ENCODE data around the gene MVK.

Gene MVK

DNA sequence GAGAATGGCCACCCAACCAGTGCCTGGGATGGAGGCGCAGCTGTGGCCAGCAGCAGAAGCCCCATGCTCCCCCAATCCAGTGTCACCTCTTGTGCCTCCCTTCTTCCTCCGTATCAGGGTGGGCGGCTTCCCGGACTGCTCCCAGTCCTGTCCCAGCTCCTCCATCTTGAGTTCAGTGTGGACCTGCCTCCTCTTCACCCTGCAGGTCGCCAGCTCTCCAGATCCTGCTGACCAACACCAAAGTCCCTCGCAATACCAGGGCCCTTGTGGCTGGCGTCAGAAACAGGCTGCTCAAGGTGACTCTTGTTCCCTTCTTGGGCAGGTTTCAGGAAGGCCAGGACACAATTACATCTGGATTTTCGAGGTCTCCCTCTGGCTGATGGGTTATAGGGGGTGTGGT, 17.0 kb downstream of the MVK start:
- Histone ChIP-seq H3K36me3 (ENCODE audit: control insufficient read depth, insufficient read depth, low read length) (peaks cover 80% of the 10 kb centered on the region), H3K27me3 (ENCODE audit: control insufficient read depth, insufficient read depth, low read length) (no peaks in the 10 kb centered on the region), H3K27ac (ENCODE audit: low read depth, low read length) (no peak overlapping the region), H3K9ac (ENCODE audit: low read length) (no peak overlapping the region), H3K4me3 (ENCODE audit: low read depth, low read length) (no peak overlapping the region), H3K4me1 (ENCODE audit: control insufficient read depth, insufficient read depth, low read length) (no peaks in the 10 kb centered on the region), H3K9me3 (ENCODE audit: control insufficient read depth, insufficient read depth, low read depth, low read length) (no peaks in the 10 kb centered on the region)

DNA sequence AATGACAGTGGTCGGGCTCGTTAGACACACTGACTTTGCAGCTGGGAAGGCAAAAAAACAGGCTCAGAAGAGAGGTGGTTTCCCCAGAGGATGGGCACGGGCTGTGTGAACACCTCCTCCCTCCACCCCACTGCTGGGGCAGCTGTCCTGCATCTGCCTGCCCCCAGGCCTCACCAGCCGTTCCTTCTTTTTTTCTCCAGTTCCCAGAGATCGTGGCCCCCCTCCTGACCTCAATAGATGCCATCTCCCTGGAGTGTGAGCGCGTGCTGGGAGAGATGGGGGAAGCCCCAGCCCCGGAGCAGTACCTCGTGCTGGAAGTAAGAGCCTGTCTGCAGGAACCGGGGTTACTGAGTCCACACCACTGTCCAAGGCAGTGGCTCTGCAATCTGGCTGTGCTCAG, 17.4 kb downstream of the MVK start:
- Histone ChIP-seq H3K4me3 (ENCODE audit: low read depth, low read length) (no peak overlapping the region), H3K4me1 (ENCODE audit: control insufficient read depth, insufficient read depth, low read length) (no peaks in the 10 kb centered on the region), H3K27ac (ENCODE audit: low read depth, low read length) (no peak overlapping the region), H3K9me3 (ENCODE audit: control insufficient read depth, insufficient read depth, low read depth, low read length) (no peaks in the 10 kb centered on the region), H3K9ac (ENCODE audit: low read length) (no peak overlapping the region), H3K27me3 (ENCODE audit: control insufficient read depth, insufficient read depth, low read length) (no peaks in the 10 kb centered on the region), H3K36me3 (ENCODE audit: control insufficient read depth, insufficient read depth, low read length) (peaks cover 82% of the 10 kb centered on the region)

DNA sequence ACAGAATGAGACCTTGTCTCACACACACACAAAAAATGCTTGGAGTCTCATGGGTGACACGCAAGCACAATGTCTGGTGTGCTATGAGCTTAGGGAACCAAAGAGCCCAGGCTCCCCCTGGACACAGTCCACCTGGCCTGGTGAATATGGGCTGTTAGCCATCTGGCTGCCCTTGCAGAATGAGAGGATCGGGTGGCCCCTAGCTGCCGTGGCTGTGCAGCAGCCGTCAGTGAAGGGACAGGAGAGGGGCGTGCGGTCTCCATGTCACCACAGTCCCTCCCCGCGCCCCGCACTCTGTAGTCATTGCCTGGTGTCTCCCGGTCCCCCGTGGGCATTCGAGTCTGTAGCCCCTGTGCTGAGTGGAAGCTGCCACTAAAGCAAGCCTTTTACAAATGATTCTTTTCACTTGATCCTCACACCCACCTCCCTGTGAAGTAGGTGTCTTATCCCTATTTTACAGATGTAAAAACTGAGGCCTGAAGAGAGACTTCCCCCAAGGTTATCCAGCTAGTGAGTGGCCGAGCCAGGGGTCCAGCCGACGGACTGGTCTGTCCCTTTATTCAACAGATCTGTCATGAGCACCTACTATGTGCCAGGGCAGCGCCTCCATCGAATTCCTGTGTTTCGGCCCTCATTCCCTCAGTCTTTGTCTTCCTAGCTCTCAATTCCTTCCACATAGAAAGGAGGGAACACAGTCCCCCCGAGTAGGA, 18.8 kb downstream of the MVK start:
- Histone ChIP-seq H3K27me3 (ENCODE audit: control insufficient read depth, insufficient read depth, low read length) (no peaks in the 10 kb centered on the region), H3K9me3 (ENCODE audit: control insufficient read depth, insufficient read depth, low read depth, low read length) (no peaks in the 10 kb centered on the region), H3K9ac (ENCODE audit: low read length) (no peak overlapping the region), H3K4me1 (ENCODE audit: control insufficient read depth, insufficient read depth, low read length) (no peaks in the 10 kb centered on the region), H3K27ac (ENCODE audit: low read depth, low read length) (no peak overlapping the region), H3K36me3 (ENCODE audit: control insufficient read depth, insufficient read depth, low read length) (peaks cover 75% of the 10 kb centered on the region), H3K4me3 (ENCODE audit: low read depth, low read length) (no peak overlapping the region)

DNA sequence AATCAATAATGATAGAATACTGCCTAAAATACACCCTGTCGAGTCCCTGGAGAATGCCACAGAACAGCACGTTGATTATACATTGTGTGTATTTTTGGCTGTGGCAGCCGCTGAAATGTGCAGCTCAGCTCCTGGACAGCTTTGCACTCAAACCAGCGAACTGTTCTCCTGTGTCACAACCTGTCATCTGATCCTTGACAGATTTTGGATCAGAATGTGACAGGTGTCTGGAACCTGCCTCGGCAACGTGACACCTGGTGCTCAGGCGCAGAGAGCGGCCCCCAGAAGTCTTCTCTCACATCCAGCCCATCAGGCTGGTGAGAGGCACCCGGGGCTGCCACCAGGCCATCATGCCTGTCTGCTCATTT, 19.3 kb downstream of the MVK start:
- Histone ChIP-seq H3K9ac (ENCODE audit: low read length) (no peak overlapping the region), H3K27ac (ENCODE audit: low read depth, low read length) (no peak overlapping the region), H3K4me1 (ENCODE audit: control insufficient read depth, insufficient read depth, low read length) (peaks cover 1% of the 10 kb centered on the region), H3K9me3 (ENCODE audit: control insufficient read depth, insufficient read depth, low read depth, low read length) (no peaks in the 10 kb centered on the region), H3K36me3 (ENCODE audit: control insufficient read depth, insufficient read depth, low read length) (peaks cover 71% of the 10 kb centered on the region), H3K4me3 (ENCODE audit: low read depth, low read length) (no peak overlapping the region), H3K27me3 (ENCODE audit: control insufficient read depth, insufficient read depth, low read length) (no peaks in the 10 kb centered on the region)

DNA sequence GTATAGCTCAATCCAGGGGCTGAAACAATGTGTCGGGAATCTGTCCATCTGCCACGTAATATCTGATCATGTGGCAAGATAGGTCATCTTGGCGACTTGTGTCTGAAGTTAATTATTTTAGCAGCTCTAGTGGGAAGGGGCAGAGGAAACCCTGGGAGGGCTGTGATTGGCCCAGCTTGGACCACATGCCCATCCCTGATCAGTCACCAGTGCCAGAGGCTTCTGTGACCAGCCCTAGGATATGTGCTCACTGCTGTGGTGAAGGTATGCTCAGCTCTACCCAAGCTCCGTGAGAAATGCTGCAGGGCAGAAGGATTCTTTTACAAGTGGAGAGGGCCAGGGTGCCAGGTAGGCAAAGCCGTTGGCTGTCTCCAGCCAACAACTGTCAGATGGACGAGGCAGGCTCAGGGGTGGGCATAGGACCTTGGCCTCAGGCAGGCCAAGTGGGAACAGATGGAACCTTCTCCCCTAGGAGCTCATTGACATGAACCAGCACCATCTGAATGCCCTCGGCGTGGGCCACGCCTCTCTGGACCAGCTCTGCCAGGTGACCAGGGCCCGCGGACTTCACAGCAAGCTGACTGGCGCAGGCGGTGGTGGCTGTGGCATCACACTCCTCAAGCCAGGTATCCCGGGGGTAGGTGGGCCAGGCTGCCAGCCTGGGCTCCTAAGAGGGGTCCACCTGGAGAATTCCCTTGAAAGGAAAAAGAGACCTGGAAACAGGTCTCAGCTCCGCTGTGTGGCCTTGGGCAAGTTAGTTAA, 21.1 kb downstream of the MVK start:
- Histone ChIP-seq H3K4me3 (ENCODE audit: low read depth, low read length) (no peak overlapping the region), H3K9ac (ENCODE audit: low read length) (no peak overlapping the region), H3K4me1 (ENCODE audit: control insufficient read depth, insufficient read depth, low read length) (peaks cover 9% of the 10 kb centered on the region), H3K9me3 (ENCODE audit: control insufficient read depth, insufficient read depth, low read depth, low read length) (no peaks in the 10 kb centered on the region), H3K36me3 (ENCODE audit: control insufficient read depth, insufficient read depth, low read length) (peaks cover 57% of the 10 kb centered on the region), H3K27ac (ENCODE audit: low read depth, low read length) (no peak overlapping the region), H3K27me3 (ENCODE audit: control insufficient read depth, insufficient read depth, low read length) (no peaks in the 10 kb centered on the region)

DNA sequence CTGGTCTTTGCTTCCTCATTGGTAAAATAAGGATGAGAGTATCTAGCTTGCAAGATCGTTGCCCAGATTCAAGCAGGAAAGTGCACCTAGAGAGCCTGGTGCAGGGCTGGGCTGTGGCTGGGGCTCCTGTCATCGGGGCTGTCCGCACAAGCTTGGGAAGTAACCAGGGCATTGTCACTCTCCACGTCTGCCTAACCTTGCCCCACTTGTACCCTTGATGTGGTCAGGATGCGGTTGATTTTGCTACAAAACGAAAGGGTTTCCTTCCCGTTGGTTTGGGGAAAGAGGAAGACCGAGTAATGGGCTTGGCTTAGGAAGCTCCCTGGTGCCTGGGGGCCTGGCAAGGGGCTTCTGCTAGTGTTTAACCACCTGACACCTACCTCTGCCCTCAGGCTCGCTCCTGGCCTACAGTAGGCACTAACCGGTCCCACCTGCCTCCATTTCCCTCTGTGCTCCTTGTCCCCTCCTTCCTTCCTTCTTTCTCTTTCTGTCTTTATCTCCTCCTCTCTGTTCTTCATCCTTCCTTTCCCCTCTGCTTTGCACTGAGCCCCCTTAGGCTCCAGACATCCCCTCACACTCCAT, 21.8 kb downstream of the MVK start:
- H3K27me3 ChIP-seq (ENCODE audit: control insufficient read depth, insufficient read depth, low read length) = no peaks in the 10 kb centered on the region
- H3K27ac ChIP-seq (ENCODE audit: low read depth, low read length) = no peak overlapping the region
- H3K9me3 ChIP-seq (ENCODE audit: control insufficient read depth, insufficient read depth, low read depth, low read length) = no peaks in the 10 kb centered on the region
- H3K4me3 ChIP-seq (ENCODE audit: low read depth, low read length) = no peak overlapping the region
- H3K36me3 ChIP-seq (ENCODE audit: control insufficient read depth, insufficient read depth, low read length) = peaks cover 52% of the 10 kb centered on the region
- H3K9ac ChIP-seq (ENCODE audit: low read length) = no peak overlapping the region
- H3K4me1 ChIP-seq (ENCODE audit: control insufficient read depth, insufficient read depth, low read length) = peaks cover 9% of the 10 kb centered on the region

GRCh38 chr12:109596418-109597244, 23.0 kb downstream of the MVK start:
- peaks cover 44% of the 10 kb centered on the region for H3K36me3 ChIP-seq (ENCODE audit: control insufficient read depth, insufficient read depth, low read length)
- H3K9me3 ChIP-seq (ENCODE audit: control insufficient read depth, insufficient read depth, low read depth, low read length) = no peaks in the 10 kb centered on the region
- no peak overlapping the region for H3K9ac ChIP-seq (ENCODE audit: low read length)
- H3K27me3 ChIP-seq (ENCODE audit: control insufficient read depth, insufficient read depth, low read length) = no peaks in the 10 kb centered on the region
- no peak overlapping the region for H3K27ac ChIP-seq (ENCODE audit: low read depth, low read length)
- H3K4me3 ChIP-seq (ENCODE audit: low read depth, low read length) = no peak overlapping the region
- peaks cover 9% of the 10 kb centered on the region for H3K4me1 ChIP-seq (ENCODE audit: control insufficient read depth, insufficient read depth, low read length)

- H3K9me3 ChIP-seq (ENCODE audit: control insufficient read depth, insufficient read depth, low read depth, low read length) = no peaks in the 10 kb centered on the region
- H3K4me3 ChIP-seq (ENCODE audit: low read depth, low read length) = no peak overlapping the region
- H3K27me3 ChIP-seq (ENCODE audit: control insufficient read depth, insufficient read depth, low read length) = no peaks in the 10 kb centered on the region
- H3K27ac ChIP-seq (ENCODE audit: low read depth, low read length) = no peak overlapping the region
- H3K9ac ChIP-seq (ENCODE audit: low read length) = no peak overlapping the region
- H3K4me1 ChIP-seq (ENCODE audit: control insufficient read depth, insufficient read depth, low read length) = peaks cover 9% of the 10 kb centered on the region
- peaks cover 37% of the 10 kb centered on the region for H3K36me3 ChIP-seq (ENCODE audit: control insufficient read depth, insufficient read depth, low read length)
Observed at GRCh38 chr12:109597414-109597794, 23.8 kb downstream of the MVK start.

- H3K4me3 ChIP-seq (ENCODE audit: low read depth, low read length) = no peak overlapping the region
- H3K27ac ChIP-seq (ENCODE audit: low read depth, low read length) = no peak overlapping the region
- H3K4me1 ChIP-seq (ENCODE audit: control insufficient read depth, insufficient read depth, low read length) = peaks cover 9% of the 10 kb centered on the region
- H3K27me3 ChIP-seq (ENCODE audit: control insufficient read depth, insufficient read depth, low read length) = no peaks in the 10 kb centered on the region
- H3K9me3 ChIP-seq (ENCODE audit: control insufficient read depth, insufficient read depth, low read depth, low read length) = no peaks in the 10 kb centered on the region
- H3K9ac ChIP-seq (ENCODE audit: low read length) = peak overlapping the region; percentile 42
- peaks cover 32% of the 10 kb centered on the region for H3K36me3 ChIP-seq (ENCODE audit: control insufficient read depth, insufficient read depth, low read length)
Observed at GRCh38 chr12:109597795-109598427, 24.3 kb downstream of the MVK start.

GRCh38 chr12:109598428-109598854, 24.8 kb downstream of the MVK start:
- Histone ChIP-seq H3K4me1 (ENCODE audit: control insufficient read depth, insufficient read depth, low read length) (peaks cover 9% of the 10 kb centered on the region), H3K9me3 (ENCODE audit: control insufficient read depth, insufficient read depth, low read depth, low read length) (no peaks in the 10 kb centered on the region), H3K36me3 (ENCODE audit: control insufficient read depth, insufficient read depth, low read length) (peaks cover 27% of the 10 kb centered on the region), H3K27ac (ENCODE audit: low read depth, low read length) (no peak overlapping the region), H3K4me3 (ENCODE audit: low read depth, low read length) (no peak overlapping the region), H3K27me3 (ENCODE audit: control insufficient read depth, insufficient read depth, low read length) (no peaks in the 10 kb centered on the region), H3K9ac (ENCODE audit: low read length) (peak overlapping the region; percentile 42)
